ENCODE results near the gene MOK. TPM values are rescaled to one million over a fixed set of nuclear protein-coding genes. Genes with fewer than 3 reads are reported as not detected.

The MOK gene
- total RNA-seq, 1 donor from 2014 or later = 7.6 TPM

- intact Hi-C loops (cut with micrococcal nuclease) = no loop called here
- Mint-ChIP-seq H3K4me1 (no peaks in the 10 kb centered on the region), H3K4me3 (no peak overlapping the region), H3K36me3 (ENCODE audit: low read depth) (peaks cover 11% of the 10 kb centered on the region), H3K9me3 (no peaks in the 10 kb centered on the region), H3K27me3 (no peaks in the 10 kb centered on the region), H3K27ac (no peak overlapping the region)
- no peak for DNase-seq
Measured at GRCh38 chr14:102213470-102213869, 91.5 kb downstream of the MOK start.

- Mint-ChIP-seq H3K27ac (no peak overlapping the region), H3K9me3 (no peaks in the 10 kb centered on the region), H3K27me3 (no peaks in the 10 kb centered on the region), H3K4me3 (no peak overlapping the region), H3K4me1 (no peaks in the 10 kb centered on the region), H3K36me3 (ENCODE audit: low read depth) (peaks cover 11% of the 10 kb centered on the region)
- DNase-seq = no peak
- intact Hi-C loops (cut with micrococcal nuclease) = no loop called here
Measured at GRCh38 chr14:102212845-102213244, 92.1 kb downstream of the MOK start.

- no peak for DNase-seq
- Mint-ChIP-seq H3K4me3 (no peak overlapping the region), H3K36me3 (ENCODE audit: low read depth) (peaks cover 11% of the 10 kb centered on the region), H3K4me1 (no peaks in the 10 kb centered on the region), H3K27ac (no peak overlapping the region), H3K9me3 (no peaks in the 10 kb centered on the region), H3K27me3 (no peaks in the 10 kb centered on the region)
- intact Hi-C loops (cut with micrococcal nuclease) = no loop called here
Measured at GRCh38 chr14:102212356-102212755, 92.6 kb downstream of the MOK start.

DNA sequence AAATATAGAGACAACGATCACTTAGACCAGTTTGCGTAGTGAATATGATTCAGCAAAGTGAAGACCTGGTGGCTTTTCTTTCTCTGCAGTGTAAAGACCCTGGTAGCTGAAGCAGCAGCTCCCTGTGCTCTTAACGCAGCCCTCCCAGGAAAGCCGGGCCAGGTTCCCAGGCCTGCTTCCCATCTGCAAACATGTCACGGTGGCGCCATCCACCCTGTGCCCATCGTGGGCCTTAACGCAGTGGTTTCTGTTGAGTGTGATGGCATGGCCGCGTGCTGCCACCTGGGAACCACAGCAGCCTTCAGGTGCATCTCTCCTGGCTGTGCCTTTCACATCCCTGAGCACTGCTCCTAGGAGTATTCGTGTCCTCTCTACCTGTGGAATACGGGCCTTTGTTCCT, 93.7 kb downstream of the MOK start:
- Mint-ChIP-seq H3K4me3 (no peak overlapping the region), H3K27me3 (no peaks in the 10 kb centered on the region), H3K9me3 (no peaks in the 10 kb centered on the region), H3K36me3 (ENCODE audit: low read depth) (peaks cover 11% of the 10 kb centered on the region), H3K4me1 (no peaks in the 10 kb centered on the region), H3K27ac (no peak overlapping the region)
- intact Hi-C loops (cut with micrococcal nuclease) = no loop called here
- no peak for DNase-seq

- H3K4me3 Mint-ChIP-seq = no peak overlapping the region
- no peaks in the 10 kb centered on the region for H3K9me3 Mint-ChIP-seq
- no peaks in the 10 kb centered on the region for H3K4me1 Mint-ChIP-seq
- no peak overlapping the region for H3K27ac Mint-ChIP-seq
- H3K36me3 Mint-ChIP-seq (ENCODE audit: low read depth) = peaks cover 12% of the 10 kb centered on the region
- DNase-seq = no peak
- H3K27me3 Mint-ChIP-seq = no peaks in the 10 kb centered on the region
- intact Hi-C loops (cut with micrococcal nuclease) = no loop called here
Measured at GRCh38 chr14:102210421-102211042, 94.4 kb downstream of the MOK start.

DNA sequence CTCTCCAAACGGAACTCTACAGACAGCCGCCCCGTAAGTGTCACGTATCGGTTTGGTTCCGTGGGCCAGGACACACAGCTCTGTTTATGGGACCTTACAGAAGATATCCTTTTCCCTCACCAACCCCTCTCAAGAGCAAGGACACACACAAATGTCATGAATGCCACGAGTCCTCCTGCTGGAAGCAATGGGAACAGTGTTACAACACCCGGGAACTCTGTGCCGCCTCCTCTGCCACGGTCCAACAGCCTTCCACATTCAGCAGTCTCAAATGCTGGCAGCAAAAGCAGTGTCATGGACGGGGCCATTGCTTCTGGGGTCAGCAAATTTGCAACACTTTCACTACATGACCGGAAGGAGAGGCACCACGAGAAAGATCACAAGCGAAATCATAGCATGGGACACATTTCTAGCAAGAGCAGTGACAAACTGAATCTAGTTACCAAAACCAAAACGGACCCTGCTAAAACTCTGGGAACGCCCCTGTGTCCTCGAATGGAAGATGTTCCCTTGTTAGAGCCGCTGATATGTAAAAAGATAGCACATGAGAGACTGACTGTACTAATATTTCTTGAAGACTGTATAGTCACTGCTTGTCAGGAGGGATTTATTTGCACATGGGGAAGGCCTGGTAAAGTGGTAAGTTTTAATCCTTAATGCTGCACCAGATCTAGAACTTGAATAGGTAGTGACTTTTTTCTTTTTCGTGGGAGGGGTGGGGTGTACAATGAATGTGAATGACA, 95.6 kb downstream of the MOK start:
- peaks cover 18% of the 10 kb centered on the region for H3K36me3 Mint-ChIP-seq (ENCODE audit: low read depth)
- H3K4me3 Mint-ChIP-seq = no peak overlapping the region
- H3K4me1 Mint-ChIP-seq = peaks cover 2% of the 10 kb centered on the region
- no peak overlapping the region for H3K27ac Mint-ChIP-seq
- H3K9me3 Mint-ChIP-seq = no peaks in the 10 kb centered on the region
- intact Hi-C loops (cut with micrococcal nuclease) = no loop called here
- DNase-seq = no peak
- H3K27me3 Mint-ChIP-seq = no peaks in the 10 kb centered on the region

- intact Hi-C loops (cut with micrococcal nuclease) = no loop called here
- H3K27ac Mint-ChIP-seq = no peak overlapping the region
- H3K4me3 Mint-ChIP-seq = no peak overlapping the region
- no peaks in the 10 kb centered on the region for H3K9me3 Mint-ChIP-seq
- no peaks in the 10 kb centered on the region for H3K27me3 Mint-ChIP-seq
- H3K36me3 Mint-ChIP-seq (ENCODE audit: low read depth) = peaks cover 21% of the 10 kb centered on the region
- no peak for DNase-seq
- H3K4me1 Mint-ChIP-seq = peaks cover 2% of the 10 kb centered on the region
Measured at GRCh38 chr14:102208741-102209140, 96.2 kb downstream of the MOK start.

DNA sequence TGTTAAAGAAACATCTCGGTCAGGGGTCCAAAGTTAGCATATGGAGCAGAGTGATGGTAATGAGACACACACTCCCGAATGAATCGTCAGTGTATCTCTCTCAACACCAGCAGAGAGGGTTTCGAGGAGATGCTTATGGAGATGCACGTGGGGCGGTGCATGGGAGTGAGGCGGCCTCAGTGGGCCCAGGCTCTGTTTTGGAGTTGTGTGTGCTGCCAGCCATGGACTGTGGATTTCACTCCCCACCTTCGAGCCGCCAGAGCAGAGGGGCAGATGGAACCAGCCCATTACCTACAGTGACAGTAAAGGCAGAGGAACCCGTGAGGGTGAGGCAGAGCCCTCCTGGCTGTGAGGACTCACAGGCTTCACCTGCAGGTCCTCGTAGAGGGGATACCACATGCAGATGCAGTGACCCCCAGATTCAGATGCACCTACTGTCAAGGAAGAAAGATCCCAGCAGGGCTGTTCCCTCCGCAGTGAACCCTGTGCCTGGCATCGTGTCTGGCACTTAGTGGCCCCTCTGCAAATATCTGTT, 97.1 kb downstream of the MOK start:
- no peak for DNase-seq
- Mint-ChIP-seq H3K4me3 (no peak overlapping the region), H3K27me3 (no peaks in the 10 kb centered on the region), H3K27ac (no peak overlapping the region), H3K4me1 (peaks cover 2% of the 10 kb centered on the region), H3K9me3 (no peaks in the 10 kb centered on the region), H3K36me3 (ENCODE audit: low read depth) (peaks cover 24% of the 10 kb centered on the region)
- intact Hi-C loops (cut with micrococcal nuclease) = no loop called here

DNA sequence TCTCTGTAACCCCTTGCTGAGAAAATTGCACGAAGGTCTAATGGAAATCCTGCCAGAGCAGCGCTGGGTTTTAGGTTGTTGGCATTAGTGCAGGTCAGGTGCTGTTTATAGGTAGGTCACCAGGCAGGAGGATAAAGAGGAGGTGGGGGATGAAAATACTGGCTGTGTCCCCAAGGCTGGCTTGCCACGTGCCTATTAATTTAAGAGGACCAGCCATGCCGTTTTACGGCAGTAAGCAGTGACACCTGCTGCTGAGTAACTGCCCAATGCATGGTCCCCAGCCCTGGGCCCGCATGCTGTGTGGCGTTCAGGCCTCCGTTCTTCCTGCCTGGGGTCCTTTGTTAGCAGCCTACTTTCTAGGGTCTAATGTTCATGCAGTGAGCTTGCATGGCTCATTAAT, 98.0 kb downstream of the MOK start:
- intact Hi-C loops (cut with micrococcal nuclease) = no loop called here
- Mint-ChIP-seq H3K27ac (no peak overlapping the region), H3K27me3 (no peaks in the 10 kb centered on the region), H3K4me3 (no peak overlapping the region), H3K36me3 (ENCODE audit: low read depth) (peaks cover 24% of the 10 kb centered on the region), H3K4me1 (peaks cover 3% of the 10 kb centered on the region), H3K9me3 (no peaks in the 10 kb centered on the region)
- no peak for DNase-seq

GRCh38 chr14:102205560-102205959, 99.4 kb downstream of the MOK start:
- no peaks in the 10 kb centered on the region for H3K9me3 Mint-ChIP-seq
- H3K4me1 Mint-ChIP-seq = peaks cover 17% of the 10 kb centered on the region
- H3K36me3 Mint-ChIP-seq (ENCODE audit: low read depth) = peaks cover 27% of the 10 kb centered on the region
- DNase-seq = no peak
- intact Hi-C loops (cut with micrococcal nuclease) = no loop called here
- H3K27me3 Mint-ChIP-seq = no peaks in the 10 kb centered on the region
- no peak overlapping the region for H3K4me3 Mint-ChIP-seq
- no peak overlapping the region for H3K27ac Mint-ChIP-seq

DNA sequence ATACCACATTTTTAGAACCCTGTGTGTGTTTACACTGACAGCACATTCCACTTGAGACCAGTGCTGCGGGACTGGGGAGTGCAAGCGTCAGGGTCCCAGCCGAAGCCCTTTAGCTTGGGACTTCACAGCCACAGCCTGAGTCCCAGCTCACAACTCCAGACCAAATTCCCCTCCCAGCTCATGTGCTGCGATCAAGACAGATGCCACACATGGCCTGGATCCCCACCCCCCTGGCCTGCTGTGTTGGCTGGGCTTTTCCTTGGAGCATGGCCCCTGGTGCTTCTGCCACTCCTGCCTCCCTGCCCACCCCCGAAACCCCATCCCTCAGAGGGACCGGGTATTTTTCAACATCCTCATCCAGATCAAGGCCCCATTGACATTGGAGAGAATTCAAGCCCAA, 101.6 kb downstream of the MOK start:
- intact Hi-C loops (cut with micrococcal nuclease) = loop anchor here (5.0 kb wide), 1 partner anchor 61 kb away; no protein-coding TSS in a partner anchor
- H3K4me1 Mint-ChIP-seq = peaks cover 29% of the 10 kb centered on the region

GRCh38 chr14:102202944-102203343, 102.0 kb downstream of the MOK start:
- Mint-ChIP-seq H3K4me3 (no peak overlapping the region), H3K4me1 (peaks cover 29% of the 10 kb centered on the region), H3K27me3 (no peaks in the 10 kb centered on the region), H3K27ac (no peak overlapping the region), H3K9me3 (no peaks in the 10 kb centered on the region), H3K36me3 (ENCODE audit: low read depth) (peaks cover 24% of the 10 kb centered on the region)
- no peak for DNase-seq
- intact Hi-C loops (cut with micrococcal nuclease) = loop anchor here (5.0 kb wide), 1 partner anchor 61 kb away; no protein-coding TSS in a partner anchor

More for the DNA sequence above, 101.6 kb downstream of the MOK start:
- H3K4me3 Mint-ChIP-seq = no peak overlapping the region
- H3K27ac Mint-ChIP-seq = no peak overlapping the region
- DNase-seq = no peak
- H3K36me3 Mint-ChIP-seq (ENCODE audit: low read depth) = peaks cover 24% of the 10 kb centered on the region
- no peaks in the 10 kb centered on the region for H3K9me3 Mint-ChIP-seq
- no peaks in the 10 kb centered on the region for H3K27me3 Mint-ChIP-seq

DNA sequence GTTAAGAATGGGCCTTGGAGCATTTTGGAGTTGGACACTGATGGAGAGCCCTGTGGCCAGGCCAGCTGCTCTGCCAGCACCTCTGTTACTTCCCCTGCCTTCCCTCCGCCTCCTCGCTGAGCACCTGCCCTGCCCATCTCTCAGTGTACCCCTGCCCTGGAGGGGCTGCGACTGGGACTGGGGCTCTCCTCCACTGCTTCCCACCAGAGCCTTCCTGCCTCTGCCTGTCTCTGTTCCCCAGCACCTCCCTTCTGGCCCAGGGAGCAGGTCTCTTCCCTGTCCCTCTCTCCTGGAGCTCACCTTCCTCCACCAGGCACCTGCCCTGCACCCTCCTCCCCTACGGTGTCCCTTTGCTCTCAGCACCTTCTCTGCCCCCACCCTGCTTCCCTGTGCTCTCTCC, 103.2 kb downstream of the MOK start:
- DNase-seq = no peak
- peaks cover 37% of the 10 kb centered on the region for H3K4me1 Mint-ChIP-seq
- H3K27ac Mint-ChIP-seq = peak overlapping the region; percentile 74
- peaks cover 35% of the 10 kb centered on the region for H3K36me3 Mint-ChIP-seq (ENCODE audit: low read depth)
- intact Hi-C loops (cut with micrococcal nuclease) = loop anchor here (2.0 to 5.0 kb wide), 2 partner anchors 17 to 59 kb away; no protein-coding TSS in a partner anchor
- H3K27me3 Mint-ChIP-seq = no peaks in the 10 kb centered on the region
- no peak overlapping the region for H3K4me3 Mint-ChIP-seq
- no peaks in the 10 kb centered on the region for H3K9me3 Mint-ChIP-seq

DNA sequence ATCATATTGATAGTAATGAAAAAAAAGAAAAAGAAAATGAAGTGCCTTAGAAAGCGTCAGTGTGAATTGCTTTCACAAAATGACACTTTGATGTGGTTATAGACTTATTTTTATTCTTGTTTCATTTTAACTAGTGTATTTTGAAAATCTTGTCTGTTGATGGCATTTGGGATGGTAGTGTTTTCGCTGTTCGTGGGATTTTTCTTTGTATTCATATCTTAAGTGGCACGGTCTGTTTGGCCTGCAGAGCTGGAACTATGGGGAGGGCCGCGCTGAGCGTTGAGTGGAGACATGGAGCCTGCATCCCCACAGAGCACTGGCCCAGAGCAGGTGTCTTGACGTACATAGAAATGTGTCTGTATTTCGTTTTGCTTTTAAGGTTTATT, 103.6 kb downstream of the MOK start:
- intact Hi-C loops (cut with micrococcal nuclease) = loop anchor here (2.0 to 5.0 kb wide), 2 partner anchors 17 to 59 kb away; no protein-coding TSS in a partner anchor

More for the DNA sequence above, 103.6 kb downstream of the MOK start:
- Mint-ChIP-seq H3K27ac (peak overlapping the region; percentile 74), H3K9me3 (no peaks in the 10 kb centered on the region), H3K27me3 (no peaks in the 10 kb centered on the region), H3K4me3 (peak overlapping the region; percentile 2), H3K4me1 (peaks cover 38% of the 10 kb centered on the region), H3K36me3 (ENCODE audit: low read depth) (peaks cover 37% of the 10 kb centered on the region)
- no peak for DNase-seq
